ENCODE results near the gene LYSMD2. TPM values are rescaled to one million over a fixed set of nuclear protein-coding genes. Genes with fewer than 3 reads are reported as not detected.

Gene LYSMD2
- total RNA-seq, 4 donors from 2014 or later: 5.5 to 11.1 (median 9.5) TPM

- TF ChIP-seq CTCF (IDR thresholded peaks at IDR 0.05; ENCODE audit: low read depth): no peak
These were observed 1.1 kb upstream of the LYSMD2 start for GRCh38 chr15:51738553-51738952.

- TF ChIP-seq CTCF (IDR thresholded peaks at IDR 0.05; ENCODE audit: low read depth): no peak
These were observed 519 bp downstream of the LYSMD2 start for GRCh38 chr15:51736751-51737521.

- TF ChIP-seq CTCF (IDR thresholded peaks at IDR 0.05; ENCODE audit: low read depth): no peak
These were observed 1.4 kb downstream of the LYSMD2 start for GRCh38 chr15:51736069-51736468.

- TF ChIP-seq CTCF (IDR thresholded peaks at IDR 0.05; ENCODE audit: low read depth): no peak
These were observed 2.0 kb downstream of the LYSMD2 start for GRCh38 chr15:51735228-51736010.

- TF ChIP-seq CTCF (IDR thresholded peaks at IDR 0.05; ENCODE audit: low read depth): no peak
These were observed 4.8 kb downstream of the LYSMD2 start for GRCh38 chr15:51732646-51733045.

GRCh38 chr15:51731549-51732267 is 5.7 kb downstream of the LYSMD2 start:
- TF ChIP-seq CTCF (IDR thresholded peaks at IDR 0.05; ENCODE audit: low read depth): no peak

Data from subcutaneous adipose tissue (tissue), 4 donors.